NOMO-1 treated with DMSO at 0.1 percent for 48 hours (cell line): ENCODE results near the gene GP1BB.

ENCODE experiments used
- DNase-seq: peaks from one replicate; lab custom pipeline; 2025; ENCODE audit not compliant: unreplicated experiment; lab: John Stamatoyannopoulos, UW

GP1BB gene

GRCh38 chr22:19739911-19740449 lies 16.6 kb downstream of the GP1BB start:
- DNase-seq = no peak

DNA sequence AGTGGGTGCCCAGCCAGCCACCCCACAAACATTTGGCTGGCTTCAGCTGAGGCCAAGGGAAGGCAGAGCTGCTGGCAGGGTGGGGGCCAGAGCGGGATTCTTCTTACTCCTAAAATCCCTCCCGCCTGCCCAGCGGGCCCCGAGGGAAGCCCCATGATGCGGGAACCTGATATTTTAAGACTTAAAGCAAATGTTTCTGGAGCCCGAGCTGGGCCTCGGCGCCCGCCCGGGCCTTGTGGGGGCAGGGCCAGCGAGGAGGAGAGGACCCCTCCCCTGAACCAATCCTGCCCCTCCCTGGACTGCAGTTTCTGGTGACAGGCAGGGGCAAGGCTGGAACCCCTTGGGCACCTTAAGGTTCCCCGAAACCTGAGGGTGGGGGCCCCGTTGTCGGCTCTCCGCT lies 17.2 kb downstream of the GP1BB start:
- DNase-seq = no peak

DNA sequence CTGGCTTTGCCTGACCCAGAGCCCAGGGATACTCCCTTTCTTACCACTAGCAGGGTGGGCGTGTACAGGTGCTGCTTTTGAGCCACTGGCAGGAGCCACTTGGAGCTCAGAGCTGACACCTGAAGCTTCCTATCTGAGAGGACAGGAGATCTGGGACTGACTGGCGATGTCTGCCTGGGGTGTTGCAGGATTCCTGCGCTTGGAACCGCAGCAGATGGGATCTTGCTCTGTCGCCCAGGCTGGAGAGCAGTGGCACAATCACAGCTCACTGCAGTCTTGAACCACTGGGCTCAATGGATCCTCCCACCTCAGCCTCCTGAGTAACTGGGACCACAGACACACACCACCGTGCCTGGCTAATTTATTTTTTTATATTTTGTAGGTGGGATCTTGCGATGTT lies 17.7 kb downstream of the GP1BB start:
- DNase-seq = no peak

- no peak for DNase-seq
Measured at GRCh38 chr22:19742160-19743066, 19.1 kb downstream of the GP1BB start.

DNA sequence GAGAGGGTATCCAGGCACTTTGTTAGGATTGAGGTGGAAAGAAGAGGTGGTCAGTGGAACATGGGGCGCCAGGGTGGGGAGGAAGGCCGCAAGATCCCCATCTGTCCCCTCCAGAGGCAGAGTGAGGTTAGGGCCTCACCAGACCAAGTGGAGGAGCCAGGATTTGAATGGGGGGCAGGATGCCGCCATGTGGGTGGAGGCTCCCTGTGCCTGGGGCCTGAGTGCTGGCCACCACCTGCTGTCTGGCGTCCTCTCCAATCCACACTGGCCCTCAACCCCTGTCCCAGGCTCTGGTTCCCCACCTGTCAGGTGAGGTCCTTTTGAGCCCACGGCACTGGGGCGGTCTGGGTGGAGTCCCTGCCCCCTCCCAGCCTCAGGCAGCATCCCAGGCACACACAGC lies 19.7 kb downstream of the GP1BB start:
- no peak for DNase-seq

GRCh38 chr22:19743651-19744050 lies 20.3 kb downstream of the GP1BB start:
- no peak for DNase-seq

DNA sequence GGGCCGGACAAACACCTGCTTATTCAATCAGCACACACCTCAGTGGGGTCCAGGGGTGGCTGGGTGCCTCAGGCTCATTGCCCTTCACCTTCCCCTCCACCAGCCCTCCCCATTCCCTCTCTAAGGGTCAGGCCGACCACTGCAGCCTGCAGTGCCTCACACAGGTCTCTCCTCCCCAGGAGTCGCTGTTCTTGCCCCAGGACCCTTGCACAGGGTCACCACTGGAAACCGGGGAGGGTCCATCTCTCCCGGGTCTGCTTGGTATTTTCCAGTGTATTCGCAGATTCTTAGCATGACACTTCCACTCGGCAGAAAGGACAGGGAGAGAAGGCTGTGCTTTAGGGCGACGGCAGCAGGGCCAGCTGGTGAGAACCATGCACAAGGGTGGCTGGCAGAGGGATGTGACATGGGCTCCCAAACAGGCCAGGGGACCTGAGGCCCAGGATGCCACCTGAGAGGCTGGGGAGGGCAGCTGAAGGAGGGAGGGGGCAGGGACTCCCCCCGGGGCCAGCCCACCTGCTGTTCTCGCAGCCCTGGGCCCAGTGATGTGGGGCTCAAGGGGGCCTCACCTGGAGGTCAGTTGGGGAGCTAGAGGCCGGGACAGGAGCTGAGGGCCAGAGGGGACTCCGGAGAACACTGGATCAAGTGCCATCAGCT lies 21.1 kb downstream of the GP1BB start:
- no peak for DNase-seq

GRCh38 chr22:19745155-19746101 lies 22.1 kb downstream of the GP1BB start:
- no peak for DNase-seq

GRCh38 chr22:19746726-19747125 lies 23.4 kb downstream of the GP1BB start:
- no peak for DNase-seq

GRCh38 chr22:19747551-19747950 lies 24.2 kb downstream of the GP1BB start:
- no peak for DNase-seq

- DNase-seq = no peak
Measured at GRCh38 chr22:19748139-19748538, 24.8 kb downstream of the GP1BB start.

GRCh38 chr22:19748991-19749664 lies 25.8 kb downstream of the GP1BB start:
- no peak for DNase-seq

GRCh38 chr22:19749876-19750275 lies 26.5 kb downstream of the GP1BB start:
- DNase-seq = no peak

- no peak for DNase-seq
Measured at GRCh38 chr22:19750507-19751490, 27.5 kb downstream of the GP1BB start.

DNA sequence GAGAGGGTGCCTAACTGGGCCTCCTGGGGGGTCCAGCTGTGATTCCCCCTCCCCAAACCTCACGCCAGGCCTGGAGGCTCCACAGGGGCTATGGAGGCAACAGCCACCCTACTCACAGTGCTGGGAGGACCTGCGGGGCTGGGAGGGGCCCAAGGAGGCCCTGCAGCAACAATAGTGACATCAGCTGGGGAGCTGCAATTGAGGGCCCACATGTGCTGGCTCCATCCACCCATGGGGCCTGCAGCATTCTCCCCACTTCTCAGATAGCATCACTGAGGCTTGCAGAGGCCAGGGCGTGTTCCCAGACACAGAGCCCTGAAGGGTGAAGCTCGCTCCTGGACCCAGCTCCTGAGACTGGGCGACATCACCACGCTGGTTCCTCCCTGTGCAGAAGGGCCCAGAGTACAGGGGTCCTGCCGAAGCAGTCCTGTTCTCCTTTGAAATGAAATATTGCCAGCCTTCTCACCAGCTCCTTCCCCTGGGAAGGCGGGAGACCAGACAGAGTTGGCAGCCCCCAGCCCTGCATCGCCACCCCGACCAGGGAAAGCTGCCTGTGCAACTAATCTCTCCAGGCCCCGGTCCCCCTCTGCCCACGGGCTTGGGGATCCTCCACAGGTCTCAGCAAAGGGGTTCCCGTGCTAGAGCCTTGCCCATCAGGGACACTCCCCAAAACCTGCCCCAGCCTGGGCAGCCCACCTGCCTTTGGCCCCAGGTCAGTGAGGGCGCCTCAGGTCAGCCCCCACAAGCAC lies 28.3 kb downstream of the GP1BB start:
- DNase-seq = no peak

DNA sequence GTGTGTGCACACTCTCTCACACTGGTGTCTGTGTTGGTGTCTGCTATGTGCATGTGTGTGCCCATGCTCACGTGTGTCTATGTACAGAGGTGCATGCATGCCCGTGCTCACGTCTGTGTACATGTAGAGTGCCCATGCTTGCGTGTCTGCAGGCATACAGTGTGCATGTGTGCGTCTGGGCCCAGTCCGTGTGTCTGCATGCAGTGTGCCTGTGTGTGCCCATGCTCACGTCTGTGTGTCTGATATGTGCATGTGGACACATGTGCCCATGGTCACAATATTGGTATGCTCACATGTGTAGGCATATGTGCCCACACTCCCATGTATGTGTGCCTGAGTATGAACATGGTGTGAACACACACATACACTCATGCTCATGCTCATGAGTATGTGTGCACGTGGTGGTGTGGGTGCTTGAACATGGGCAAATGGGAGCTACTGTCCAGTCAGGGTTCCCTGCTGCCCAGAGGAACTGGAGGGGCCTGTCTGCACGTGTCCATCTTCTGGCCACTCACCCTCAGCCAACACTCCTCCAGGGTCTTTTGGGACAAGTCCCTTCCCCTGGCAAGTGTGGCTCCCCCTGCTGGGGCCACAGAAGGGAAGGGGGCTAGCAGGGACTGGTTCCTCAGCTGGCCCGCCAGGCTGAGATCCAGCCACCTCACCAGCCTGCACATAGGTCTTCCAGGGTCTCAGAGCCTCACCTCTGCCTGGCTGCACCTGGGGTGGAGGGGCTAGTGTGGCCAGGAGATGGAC lies 29.9 kb downstream of the GP1BB start:
- DNase-seq = no peak

DNA sequence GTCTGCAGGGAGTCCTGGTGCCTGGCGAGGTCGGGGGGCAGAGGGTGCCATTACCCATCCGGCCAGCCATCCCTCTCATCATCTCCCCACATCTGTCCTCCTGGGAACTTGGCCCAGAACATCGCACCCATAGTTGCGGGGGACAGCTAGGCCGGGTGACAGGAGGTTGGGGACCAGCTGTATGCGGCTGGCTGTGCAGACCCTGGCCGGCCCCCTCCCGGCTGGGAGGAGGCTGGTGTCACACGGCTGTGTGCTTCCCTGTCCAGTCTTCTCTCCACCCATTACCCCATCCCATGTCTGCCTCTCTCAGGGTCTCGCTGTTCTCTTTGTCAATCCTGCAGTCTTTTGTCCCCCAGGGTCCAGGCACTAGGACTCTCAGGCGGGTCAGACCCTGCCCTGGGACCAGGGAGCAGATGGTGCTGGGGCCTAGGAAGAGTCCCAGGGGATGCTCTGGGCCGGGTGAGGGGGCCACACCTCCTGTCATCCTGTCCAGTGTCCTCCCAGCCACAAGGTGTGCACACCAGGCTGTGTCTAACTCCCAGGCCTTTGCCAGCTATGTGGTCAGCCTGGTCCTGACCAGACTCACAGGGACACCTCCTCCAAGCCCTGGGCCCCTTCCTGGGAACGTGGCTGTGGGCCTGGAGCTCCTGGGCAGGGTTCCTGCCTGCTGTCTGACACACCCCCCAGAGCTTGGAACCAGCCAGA lies 30.8 kb downstream of the GP1BB start:
- no peak for DNase-seq
